Kidney (tissue), 14 donors: ENCODE measurements around the gene CCDC149. TPM values are rescaled to one million over a fixed set of nuclear protein-coding genes. Genes with fewer than 3 reads are reported as not detected.

Experiments used
- DNase-seq, 5 donors: peaks; one replicate each; pipeline ENCODE4 v3.0.0-alpha.2; 2013 to 2020
- FAIRE-seq: peaks from 2 replicates; lab custom pipeline; 2012; peaks lifted over from hg19 to GRCh38; lab: Jason Lieb, UNC
- H3K27ac ChIP-seq, 2 donors: one replicate each; pipeline ENCODE4 v1.7.0; 2013; ENCODE audit warnings: low read depth in 2 of 2, low read length in 2 of 2, inconsistent platforms in 1 of 2
- H3K27me3 ChIP-seq: one replicate; pipeline ENCODE4 v1.7.1; 2013; ENCODE audit warnings: low read length, inconsistent platforms; ENCODE audit not compliant: control insufficient read depth, insufficient read depth
- H3K36me3 ChIP-seq, 3 donors: one replicate each; pipeline versions ENCODE4 v1.7.0 to v1.7.1; 2013; ENCODE audit warnings: low read length in 3 of 3, control low read depth in 1 of 3, inconsistent platforms in 1 of 3; ENCODE audit not compliant: insufficient read depth in 3 of 3, control insufficient read depth in 2 of 3
- H3K4me1 ChIP-seq, 3 donors: one replicate each; pipeline versions ENCODE4 v1.7.0 to v1.7.1; 2013; ENCODE audit warnings: low read length in 3 of 3, inconsistent platforms in 1 of 3, low read depth in 1 of 3; ENCODE audit not compliant: control insufficient read depth in 2 of 3, insufficient read depth in 2 of 3
- H3K4me3 ChIP-seq, 3 donors: one replicate each; pipeline versions ENCODE4 v1.7.0 to v1.8.1; 2013; ENCODE audit warnings: low read length in 3 of 3, control low read depth in 1 of 3, inconsistent platforms in 1 of 3
- H3K9ac ChIP-seq, 3 donors: one replicate each; pipeline versions ENCODE4 v1.7.0 to v1.7.1; 2013; ENCODE audit warnings: low read length in 3 of 3, control low read depth in 1 of 3, inconsistent platforms in 1 of 3
- H3K9me3 ChIP-seq, 3 donors: one replicate each; pipeline versions ENCODE4 v1.7.0 to v1.7.1; 2013; ENCODE audit warnings: low read length in 3 of 3, control low read depth in 1 of 3, inconsistent platforms in 1 of 3; ENCODE audit not compliant: control insufficient read depth in 2 of 3, insufficient read depth in 1 of 3
- CTCF ChIP-seq: IDR thresholded peaks from 3 replicates; pipeline ENCODE4 v1.5.1; 2012; ENCODE audit warnings: mild to moderate bottlenecking, moderate library complexity, borderline replicate concordance; ENCODE audit not compliant: insufficient read depth; ENCODE audit errors: extremely low read depth
- intact Hi-C: fragments of 100-400 bp; cut with DNase I; formaldehyde crosslinking; loops from one replicate; pipeline ENCODE4 v1.11.1; 2022
- polyA plus RNA-seq: library from polyadenylated mRNA; stranded (reverse); fragments of 350-450 nt; fragmentation: Illumina TruSeq; extraction: RNeasy Lipid Tissue Mini Kit (QIAGEN cat#74804); gene quantifications from one replicate; pipeline ENCODE4 v1.2.3, GENCODE V29; 2014; ENCODE audit warnings: low read depth, low replicate concordance; ENCODE audit not compliant: insufficient read depth
- total RNA-seq: library from RNA; stranded (reverse); fragmentation: NEBNext Ultra II Directional; extraction: Animal tissue kit (Norgen Biotek cat#: 25700); gene quantifications from one replicate; pipeline ENCODE4 v1.2.1, GENCODE V29; 2021
- donor health status: control.
- donor health status: control.
- donor health status: control.
- donor health status: control.
- donor health status: control.
- donor health status: DM: yes; HTN: yes; CAD: no.
- donor health status: Normal renal cell carcinoma (clear cell type).

CCDC149 gene
- total and polyA plus RNA-seq, 2 donors from 2014 or later: 6.9 to 21.8 TPM

- TF ChIP-seq CTCF: no peak
- DNase-seq (no peak), FAIRE-seq (no peak)
- no peak overlapping the region for H3K27ac ChIP-seq
- H3K9me3 ChIP-seq: no peaks in the 10 kb centered on the region
- no peak overlapping the region for H3K4me3 ChIP-seq
- no peaks in the 10 kb centered on the region for H3K36me3 ChIP-seq
- intact Hi-C loops: no loop called here
- H3K9ac ChIP-seq: no peak overlapping the region
- no peaks in the 10 kb centered on the region for H3K4me1 ChIP-seq
- H3K27me3 ChIP-seq: no peaks in the 10 kb centered on the region
Measured at GRCh38 chr4:24956091-24956490, 43.2 kb upstream of the CCDC149 start.

- Histone ChIP-seq H3K36me3 (no peaks in the 10 kb centered on the region), H3K4me3 (no peak overlapping the region), H3K9ac (no peak overlapping the region), H3K9me3 (no peaks in the 10 kb centered on the region), H3K27me3 (no peaks in the 10 kb centered on the region), H3K27ac (no peak overlapping the region), H3K4me1 (no peaks in the 10 kb centered on the region)
- FAIRE-seq (no peak), DNase-seq (no peak)
- no peak for TF ChIP-seq CTCF
- intact Hi-C loops: no loop called here
Measured at GRCh38 chr4:24952667-24953066, 39.8 kb upstream of the CCDC149 start.

- Histone ChIP-seq H3K4me1 (no peaks in the 10 kb centered on the region), H3K9me3 (no peaks in the 10 kb centered on the region), H3K36me3 (no peaks in the 10 kb centered on the region), H3K4me3 (no peak overlapping the region), H3K27me3 (no peaks in the 10 kb centered on the region), H3K27ac (no peak overlapping the region), H3K9ac (no peak overlapping the region)
- intact Hi-C loops: no loop called here
- TF ChIP-seq CTCF: no peak
- no peak for FAIRE-seq
- peak in 1 of 5 donors; percentile 22 for DNase-seq
Measured at GRCh38 chr4:24949970-24950369, 37.1 kb upstream of the CCDC149 start.

GRCh38 chr4:24937917-24938281, 25.1 kb upstream of the CCDC149 start:
- no peak overlapping the region for H3K9ac ChIP-seq
- no peak for FAIRE-seq
- H3K4me1 ChIP-seq: no peaks in the 10 kb centered on the region
- no peak for TF ChIP-seq CTCF
- no peaks in the 10 kb centered on the region for H3K36me3 ChIP-seq
- intact Hi-C loops: no loop called here
- no peak overlapping the region for H3K4me3 ChIP-seq
- no peaks in the 10 kb centered on the region for H3K27me3 ChIP-seq
- H3K9me3 ChIP-seq: peaks cover 2 to 12% (median 4%) of the 10 kb centered on the region in 3 donors
- DNase-seq: no peak
- no peak overlapping the region for H3K27ac ChIP-seq
